Sigmoid colon (tissue), 7 donors: ENCODE data around the gene MYT1. TPM values are rescaled to one million over a fixed set of nuclear protein-coding genes. Genes with fewer than 3 reads are reported as not detected.
"Not testable (repeated sequence)": the region's sequence is repeated elsewhere in the genome, so short reads cannot be mapped to it uniquely, and the experiment has no call there.

Experiments used
- DNase-seq: peaks from one replicate; pipeline ENCODE4 v3.0.0-alpha.2; 2019
- H3K27ac ChIP-seq, 4 donors: fragments of 200-600 bp; sonication (generic); one replicate each; pipeline ENCODE4 v1.5.1; 2016 to 2019; ENCODE audit warnings: mild to moderate bottlenecking in 1 of 4
- H3K27me3 ChIP-seq, 3 donors: fragments of 200-600 bp; sonication (generic); one replicate each; pipeline ENCODE4 v1.5.1; 2019; ENCODE audit warnings: mild to moderate bottlenecking in 1 of 3
- H3K36me3 ChIP-seq, 4 donors: fragments of 200-600 bp; sonication (generic); one replicate each; pipeline ENCODE4 v1.5.1; 2016 to 2019
- H3K4me1 ChIP-seq, 4 donors: fragments of 200-600 bp; sonication (generic); one replicate each; pipeline ENCODE4 v1.5.1; 2017 to 2019
- H3K4me3 ChIP-seq, 4 donors: fragments of 200-600 bp; sonication (generic); one replicate each; pipeline ENCODE4 v1.5.1; 2017 to 2019; ENCODE audit warnings: mild to moderate bottlenecking in 2 of 4, moderate library complexity in 1 of 4
- H3K9me3 ChIP-seq, 4 donors: fragments of 200-600 bp in 3 of 4; sonication (generic) in 3 of 4; one replicate each; pipeline versions ENCODE4 v1.5.1 to v1.6.1; 2013 to 2019
- CTCF ChIP-seq, 4 experiments: fragments of 450-650 bp in 3 of 4; fragments of 200-600 bp in 1 of 4; IDR thresholded peaks; one replicate each; pipeline ENCODE4 v1.5.1; 2016 to 2019; ENCODE audit warnings: antibody characterized with exemption in 4 of 4, mild to moderate bottlenecking in 3 of 4, moderate library complexity in 2 of 4
- EP300 ChIP-seq, 4 donors: sonication (generic); formaldehyde crosslinking; IDR thresholded peaks; one replicate each; pipeline ENCODE4 v1.6.1; 2017; ENCODE audit warnings: antibody characterized with exemption in 4 of 4
- POLR2A ChIP-seq, 2 donors: fragments of 450-650 bp; IDR thresholded peaks; one replicate each; pipeline ENCODE4 v1.6.1; 2016; ENCODE audit warnings: antibody characterized with exemption in 2 of 2, mild to moderate bottlenecking in 2 of 2, moderate library complexity in 2 of 2
- POLR2AphosphoS5 ChIP-seq, 4 donors: sonication (generic); formaldehyde crosslinking; IDR thresholded peaks; one replicate each; pipeline ENCODE4 v1.6.1; 2017; ENCODE audit warnings: antibody characterized with exemption in 4 of 4
- WGBS, 2 donors: extraction: QIAGEN DNeasy Blood & Tissue Kit; methylation state at CpG; one replicate each; pipeline ENCODE4 v1.1.7; 2013; 5-methylcytosine and 5-hydroxymethylcytosine counted together
- intact Hi-C: fragments of 100-400 bp; cut with DNase I; formaldehyde crosslinking; loops from one replicate; pipeline ENCODE4 v1.15.1; 2023
- polyA plus RNA-seq, 3 donors: library from polyadenylated mRNA; stranded (reverse); fragments of 200-250 nt; gene quantifications; one replicate each; pipeline ENCODE4 v1.2.3, GENCODE V29; 2013
- total RNA-seq, 4 donors: library from RNA; depleted of rRNA; stranded (reverse); fragments of >200 nt; gene quantifications; one replicate each; pipeline ENCODE4 v1.1.0, GENCODE V29; 2016
- donor health status: healthy with polysubstance abuse.
- donor health status: Bipolar disorder and iron deficiency.
- donor health status: healthy.

The MYT1 gene
- total and polyA plus RNA-seq, 7 donors, result under 0.01 to 1.1 (median 0.27) TPM; not detected in 2

GRCh38 chr20:64133951-64134407 lies 30.3 kb upstream of the MYT1 start:
- Histone ChIP-seq H3K27me3 (peaks cover 0 to 20% (median 6%) of the 10 kb centered on the region in 3 donors), H3K4me3 (no peak overlapping the region), H3K36me3 (no peaks in the 10 kb centered on the region), H3K9me3 (no peaks in the 10 kb centered on the region), H3K4me1 (no peaks in the 10 kb centered on the region), H3K27ac (no peak overlapping the region)
- TF ChIP-seq POLR2AphosphoS5 (IDR thresholded peaks at IDR 0.05), result no peak
- no peak for TF ChIP-seq CTCF (IDR thresholded peaks at IDR 0.05)
- TF ChIP-seq POLR2A (IDR thresholded peaks at IDR 0.05), result no peak
- TF ChIP-seq EP300 (IDR thresholded peaks at IDR 0.05), result no peak
- 13 to 52% methylated on average over 8 of the region's 8 CpGs for WGBS, 2 donors
- intact Hi-C loops, result no loop called here
- DNase-seq, result peak; percentile 48

DNA sequence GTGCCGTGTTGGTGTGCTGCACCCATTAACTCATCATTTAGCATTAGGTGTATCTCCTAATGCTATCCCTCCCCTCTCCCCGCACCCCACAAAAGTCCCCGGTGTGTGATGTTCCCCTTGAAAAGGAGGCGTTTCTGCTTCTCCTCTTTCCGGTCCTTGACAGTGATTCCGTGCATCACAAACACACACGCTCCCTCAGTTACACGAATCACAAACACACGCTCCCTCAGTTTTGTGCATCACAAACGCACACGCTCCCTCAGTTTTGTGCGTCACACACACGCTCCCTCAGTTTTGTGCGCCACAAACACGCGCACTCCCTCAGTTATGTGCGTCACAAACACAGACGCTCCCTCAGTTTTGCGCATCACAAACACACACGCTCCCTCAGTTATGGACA lies 29.5 kb upstream of the MYT1 start:
- WGBS, 2 donors, result 60 to 79% methylated on average over 20 of the region's 20 CpGs
- H3K36me3 ChIP-seq, H3K4me1 ChIP-seq, intact Hi-C loops, H3K4me3 ChIP-seq, H3K9me3 ChIP-seq, DNase-seq, H3K27ac ChIP-seq: not testable (repeated sequence)
- H3K27me3 ChIP-seq, result peaks cover 0 to 12% (median 0%) of the 10 kb centered on the region in 3 donors

DNA sequence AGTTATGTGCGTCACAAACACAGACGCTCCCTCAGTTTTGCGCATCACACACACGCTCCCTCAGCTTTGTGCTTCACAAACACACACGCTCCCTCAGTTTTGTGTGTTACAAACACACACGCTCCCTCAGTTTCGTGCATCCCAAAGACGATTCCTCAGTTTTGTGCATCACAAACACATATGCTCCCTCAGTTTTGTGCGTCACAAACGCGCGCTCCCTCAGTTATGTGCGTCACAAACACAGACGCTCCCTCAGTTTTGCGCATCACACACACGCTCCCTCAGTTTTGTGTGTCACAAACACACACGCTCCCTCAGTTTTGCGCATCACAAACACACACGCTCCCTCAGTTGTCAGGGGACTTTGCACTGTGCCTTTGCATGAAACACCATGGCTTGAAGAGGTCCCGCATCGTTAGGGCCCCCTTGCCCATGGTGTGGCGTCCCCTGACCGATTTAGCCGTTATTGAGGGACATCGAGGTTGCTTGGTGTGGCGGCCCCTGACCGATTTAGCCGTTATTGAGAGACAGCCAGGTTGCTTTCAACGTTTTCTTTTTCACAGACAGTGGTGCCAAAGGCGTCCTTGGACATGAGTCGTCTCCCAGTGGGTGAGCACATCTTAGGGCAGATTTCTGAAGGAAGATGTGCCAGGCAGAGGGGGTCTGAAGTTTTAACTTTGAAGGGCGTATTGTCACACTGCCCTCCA lies 28.1 kb upstream of the MYT1 start:
- no peaks in the 10 kb centered on the region for H3K9me3 ChIP-seq
- no peak overlapping the region for H3K4me3 ChIP-seq
- TF ChIP-seq POLR2A (IDR thresholded peaks at IDR 0.05), result no peak
- no peak for TF ChIP-seq CTCF (IDR thresholded peaks at IDR 0.05)
- TF ChIP-seq POLR2AphosphoS5 (IDR thresholded peaks at IDR 0.05), result no peak
- H3K27me3 ChIP-seq, result peaks cover 0 to 22% (median 0%) of the 10 kb centered on the region in 3 donors
- H3K4me1 ChIP-seq, result no peaks in the 10 kb centered on the region
- intact Hi-C loops, result no loop called here
- peak; percentile 46 for DNase-seq
- no peaks in the 10 kb centered on the region for H3K36me3 ChIP-seq
- 77 to 84% methylated on average over 32 of the region's 32 CpGs for whole genome bisulfite sequencing, 2 donors
- H3K27ac ChIP-seq, result no peak overlapping the region

- TF ChIP-seq POLR2AphosphoS5 (IDR thresholded peaks at IDR 0.05) (no peak), CTCF (IDR thresholded peaks at IDR 0.05) (no peak), EP300 (IDR thresholded peaks at IDR 0.05) (no peak), POLR2A (IDR thresholded peaks at IDR 0.05) (no peak)
- H3K36me3 ChIP-seq, result no peaks in the 10 kb centered on the region
- no peak overlapping the region for H3K27ac ChIP-seq
- no peak overlapping the region for H3K4me3 ChIP-seq
- DNase-seq, result peak; percentile 52
- no peaks in the 10 kb centered on the region for H3K4me1 ChIP-seq
- intact Hi-C loops, result no loop called here
- WGBS, 2 donors, result 68 to 80% methylated on average over 6 of the region's 6 CpGs
- H3K27me3 ChIP-seq, result peaks cover 0 to 36% (median under 1%) of the 10 kb centered on the region in 3 donors
- H3K9me3 ChIP-seq, result no peaks in the 10 kb centered on the region
These were observed 26.6 kb upstream of the MYT1 start for GRCh38 chr20:64137598-64138031.

GRCh38 chr20:64138276-64138815 lies 25.9 kb upstream of the MYT1 start:
- TF ChIP-seq CTCF (IDR thresholded peaks at IDR 0.05) (no peak), EP300 (IDR thresholded peaks at IDR 0.05) (no peak), POLR2AphosphoS5 (IDR thresholded peaks at IDR 0.05) (no peak), POLR2A (IDR thresholded peaks at IDR 0.05) (no peak)
- DNase-seq, result peak; percentile 50
- intact Hi-C loops, result no loop called here

More at GRCh38 chr20:64138276-64138815, 25.9 kb upstream of the MYT1 start:
- Histone ChIP-seq H3K27ac (no peak overlapping the region), H3K4me1 (no peaks in the 10 kb centered on the region), H3K4me3 (no peak overlapping the region), H3K27me3 (peaks cover 0 to 44% (median 8%) of the 10 kb centered on the region in 3 donors), H3K9me3 (no peaks in the 10 kb centered on the region), H3K36me3 (no peaks in the 10 kb centered on the region)
- WGBS, 2 donors, result 75 to 88% methylated on average over 18 of the region's 18 CpGs
